IMR-90 (cell line): ENCODE results near the gene RPN1. TPM values are rescaled to one million over a fixed set of nuclear protein-coding genes. Genes with fewer than 3 reads are reported as not detected.

Experiments
- ATAC-seq: fragments of 200-7000 bp; cut with Tn5 transposase; 2 replicates; pipeline ENCODE4 v1.9.1; 2020; ENCODE audit warnings: low read depth, mild to moderate bottlenecking, moderate library complexity
- BruUV-seq: library from RNA; stranded (reverse); fragments of 400-500 nt; replicated peaks from 2 replicates; lab custom pipeline; 2021; lab: Mats Ljungman, UMichigan
- CTCF ChIA-PET: fragments of 300-600 bp; formaldehyde crosslinking; extraction: SDS; loops from one replicate; lab custom pipeline; 2021; ENCODE audit warnings: antibody characterized with exemption; lab: Yijun Ruan, JAX
- POLR2A ChIA-PET: fragments of 300-600 bp; sonication (Branson Sonifier 250); formaldehyde crosslinking; loops from one replicate; lab custom pipeline; 2022; ENCODE audit warnings: antibody characterized with exemption; ENCODE audit not compliant: unreplicated experiment; lab: Charles Lee
- DNase-seq: peaks from one replicate; pipeline ENCODE4 v3.0.0; 2013
- H2AFZ ChIP-seq: replicated peaks from 2 replicates; pipeline ENCODE3; 2013; ENCODE audit warnings: low read length, mild to moderate bottlenecking; ENCODE audit not compliant: poor library complexity
- H2AK5ac ChIP-seq: 2 replicates; pipeline ENCODE4 v1.6.1; 2013; ENCODE audit warnings: low read depth, low read length, inconsistent platforms
- H2AK9ac ChIP-seq: replicated peaks from 2 replicates; pipeline ENCODE3; 2013; ENCODE audit warnings: mild to moderate bottlenecking, low read depth, low read length, moderate library complexity; ENCODE audit not compliant: poor library complexity
- H2BK120ac ChIP-seq: 2 replicates; pipeline ENCODE4 v1.6.1; 2013; ENCODE audit warnings: low read depth, low read length, inconsistent platforms
- H2BK15ac ChIP-seq: 3 replicates; pipeline ENCODE4 v1.6.1; 2013; ENCODE audit warnings: low read depth, low read length, inconsistent platforms
- H2BK20ac ChIP-seq: 2 replicates; pipeline ENCODE4 v1.6.1; 2013; ENCODE audit warnings: low read depth, mild to moderate bottlenecking, inconsistent platforms, low read length, moderate library complexity
- H2BK5ac ChIP-seq: 2 replicates; pipeline ENCODE4 v1.6.1; 2013; ENCODE audit warnings: mild to moderate bottlenecking, low read depth, low read length, inconsistent platforms; ENCODE audit not compliant: poor library complexity, severe bottlenecking
- H3K14ac ChIP-seq: replicated peaks from 2 replicates; pipeline ENCODE4 v1.6.1; 2013; ENCODE audit warnings: low read depth, low read length, inconsistent platforms
- H3K18ac ChIP-seq: 2 replicates; pipeline ENCODE4 v1.6.1; 2013; ENCODE audit warnings: low read depth, low read length, control low read depth
- H3K23ac ChIP-seq: 2 replicates; pipeline ENCODE4 v1.6.1; 2013; ENCODE audit warnings: low read depth, low read length, inconsistent platforms
- H3K27ac ChIP-seq: 2 replicates; pipeline ENCODE4 v1.5.1; 2013; ENCODE audit warnings: mild to moderate bottlenecking, control low read depth, low read length; ENCODE audit not compliant: insufficient read depth
- H3K27me3 ChIP-seq: 2 replicates; pipeline ENCODE4 v1.6.1; 2013; ENCODE audit warnings: low read length; ENCODE audit not compliant: control insufficient read depth, insufficient read depth
- H3K36me3 ChIP-seq: 2 replicates; pipeline ENCODE4 v1.6.1; 2013; ENCODE audit warnings: low read length, mixed read lengths; ENCODE audit not compliant: control insufficient read depth, insufficient read depth
- H3K4ac ChIP-seq: 2 replicates; pipeline ENCODE4 v1.6.1; 2013; ENCODE audit warnings: low read depth, low read length, inconsistent platforms
- H3K4me1 ChIP-seq: 2 replicates; pipeline ENCODE4 v1.6.1; 2013; ENCODE audit warnings: low read length, mixed read lengths; ENCODE audit not compliant: control insufficient read depth, insufficient read depth
- H3K4me2 ChIP-seq: 2 replicates; pipeline ENCODE4 v1.6.1; 2013; ENCODE audit warnings: low read depth, mild to moderate bottlenecking, control low read depth, low read length, moderate library complexity
- H3K4me3 ChIP-seq: 2 replicates; pipeline ENCODE4 v1.5.1; 2013; ENCODE audit warnings: low read depth, mild to moderate bottlenecking, control low read depth, low read length, moderate library complexity; ENCODE audit not compliant: insufficient read depth
- H3K56ac ChIP-seq: 2 replicates; pipeline ENCODE4 v1.6.1; 2013; ENCODE audit warnings: low read length, inconsistent platforms; ENCODE audit not compliant: insufficient read depth; ENCODE audit errors: extremely low read depth
- H3K79me1 ChIP-seq, 2 experiments: 2 replicates each; pipeline ENCODE4 v1.6.1; 2013; ENCODE audit warnings: low read length in 2 of 2, inconsistent platforms in 1 of 2, low read depth in 1 of 2
- H3K9ac ChIP-seq: 2 replicates; pipeline ENCODE4 v1.6.1; 2013; ENCODE audit warnings: low read depth, low read length, control low read depth
- H3K9me1 ChIP-seq: 2 replicates; pipeline ENCODE4 v1.6.1; 2013; ENCODE audit warnings: low read length, inconsistent platforms; ENCODE audit not compliant: insufficient read depth
- H3K9me3 ChIP-seq: 2 replicates; pipeline ENCODE4 v1.6.1; 2013; ENCODE audit warnings: low read length; ENCODE audit not compliant: control insufficient read depth, insufficient read depth
- H4K20me1 ChIP-seq: 2 replicates; pipeline ENCODE4 v1.6.1; 2013; ENCODE audit warnings: low read length, inconsistent platforms; ENCODE audit not compliant: insufficient read depth
- H4K5ac ChIP-seq: 2 replicates; pipeline ENCODE4 v1.6.1; 2013; ENCODE audit warnings: mild to moderate bottlenecking, low read depth, low read length, control low read depth
- H4K8ac ChIP-seq, 2 experiments: 2 replicates each; pipeline ENCODE4 v1.6.1; 2013; ENCODE audit warnings: low read depth in 2 of 2, low read length in 2 of 2, control low read depth in 1 of 2, inconsistent platforms in 1 of 2
- H4K91ac ChIP-seq: 2 replicates; pipeline ENCODE4 v1.6.1; 2013; ENCODE audit warnings: low read depth, low read length, inconsistent platforms; ENCODE audit not compliant: insufficient read depth
- CHD1 ChIP-seq: IDR thresholded peaks from 2 replicates; pipeline ENCODE4 v1.6.1; 2012; ENCODE audit warnings: low read depth, low read length, improper control_type of control experiment
- FOS ChIP-seq: fragments of 150-350 bp; IDR thresholded peaks from 2 replicates; pipeline ENCODE4 v1.6.1; 2016; ENCODE audit warnings: low read depth, low read length
- MXI1 ChIP-seq: IDR thresholded peaks from 2 replicates; pipeline ENCODE4 v1.6.1; 2012; ENCODE audit warnings: low read depth, mild to moderate bottlenecking, low read length, moderate library complexity, borderline replicate concordance
- NFE2L2 ChIP-seq: fragments of 150-350 bp; IDR thresholded peaks from 2 replicates; pipeline ENCODE4 v1.6.1; 2016; ENCODE audit warnings: low read depth, mild to moderate bottlenecking, low read length
- WGBS, 2 experiments: methylation state at CpG; one replicate each; pipeline versions ENCODE4 v1.1.5 to v1.1.7; 2013; ENCODE audit warnings: missing lambda C conversion rate in 2 of 2; ENCODE audit not compliant: insufficient read length in 1 of 2; ENCODE audit errors: extremely low coverage in 2 of 2; 5-methylcytosine and 5-hydroxymethylcytosine counted together
- dilution Hi-C: fragments of 300-500 bp; cut with HindIII; formaldehyde crosslinking; loops from one replicate; pipeline ENCODE4 v1.14.3; 2018; ENCODE audit warnings: low sequenced_read_pairs; ENCODE audit not compliant: unreplicated experiment
- in situ Hi-C: fragments of 300-500 bp; cut with MboI; formaldehyde crosslinking; loops from 3 replicates; pipeline ENCODE4 v1.14.3; 2019; ENCODE audit warnings: low sequenced_read_pairs, inconsistent platforms, mixed read lengths
- intact Hi-C: fragments of 100-400 bp; cut with micrococcal nuclease; formaldehyde crosslinking; loops from 2 replicates; pipeline ENCODE4 v1.10.0; 2022
- polyA plus RNA-seq, 3 experiments: library from polyadenylated mRNA; depleted of rRNA; stranded (reverse); fragments of >200 nt; gene quantifications; 2 replicates each; pipeline ENCODE4 v1.2.3, GENCODE V29; 2012; ENCODE audit warnings: low replicate concordance in 1 of 3
- total RNA-seq: library from RNA; depleted of rRNA; stranded (reverse); fragments of >200 nt; gene quantifications from 2 replicates; pipeline ENCODE4 v1.2.3, GENCODE V29; 2012

RPN1 gene
- total and polyA plus RNA-seq, 2 of the 4 experiments (the other 2 are of a cell fraction) = 252 to 736 TPM

GRCh38 chr3:128683957-128684356, 33.3 kb upstream of the RPN1 start:
- intact Hi-C loops (no loop called here), dilution Hi-C loops (no loop called here), in situ Hi-C loops (no loop called here)
- DNase-seq = no peak
- Histone ChIP-seq H3K18ac (no peak overlapping the region), H3K27ac (no peak overlapping the region), H3K9me3 (no peaks in the 10 kb centered on the region), H4K20me1 (no peaks in the 10 kb centered on the region), H3K36me3 (no peaks in the 10 kb centered on the region), H3K56ac (no peak overlapping the region), H4K8ac (no peak overlapping the region), H3K27me3 (no peaks in the 10 kb centered on the region), H3K14ac (no peak overlapping the region), H3K9me1 (no peaks in the 10 kb centered on the region; the same call in 1 of the 2 replicates), H3K79me1 (peaks cover 0 to 14% of the 10 kb centered on the region in 2 experiments; a peak in 2 of 4 replicates), H2BK5ac (no peak overlapping the region), H4K91ac (no peak overlapping the region), H2BK120ac (no peak overlapping the region), H3K4me3 (no peak overlapping the region), H3K23ac (no peak overlapping the region), H3K4me2 (no peak overlapping the region), H2AFZ (no peak overlapping the region), H2AK9ac (no peak overlapping the region), H3K4me1 (no peaks in the 10 kb centered on the region), H3K9ac (no peak overlapping the region), H2BK20ac (no peak overlapping the region), H2BK15ac (no peak overlapping the region), H3K4ac (no peak overlapping the region), H2AK5ac (no peak overlapping the region), H4K5ac (no peak overlapping the region)
- no TSS peak for BruUV-seq
- ChIA-PET CTCF (no interaction called here), POLR2A (no interaction called here)
- TF ChIP-seq CHD1 = no peak
- no peak for TF ChIP-seq FOS
- no peak for TF ChIP-seq NFE2L2
- TF ChIP-seq MXI1 = no peak
- WGBS, 2 experiments = no CpG with 5 or more reads among the region's 3 CpGs
- ATAC-seq = no peak
